Neural cell (in vitro differentiated cells): ENCODE results near the gene SLC25A52. TPM values are rescaled to one million over a fixed set of nuclear protein-coding genes. Genes with fewer than 3 reads are reported as not detected.

Experiments
- H2AFZ ChIP-seq: fragments of 200-600, 300-800 bp; sonication (generic), shearing (Covaris generic); 2 replicates; pipeline ENCODE4 v1.6.0; 2014; ENCODE audit warnings: low read depth, mild to moderate bottlenecking, antibody characterized with exemption, low read length, moderate library complexity
- H3F3A ChIP-seq: fragments of 200-600 bp; shearing (Covaris generic); 2 replicates; pipeline ENCODE4 v1.6.1; 2016; ENCODE audit warnings: mild to moderate bottlenecking, moderate library complexity, mixed read lengths, antibody characterized with exemption, low read length; ENCODE audit not compliant: insufficient read depth, poor library complexity, severe bottlenecking
- H3K27ac ChIP-seq: fragments of 200-600, 300-800 bp; sonication (generic), shearing (Covaris generic); 2 replicates; pipeline ENCODE4 v1.5.1; 2014; ENCODE audit warnings: mild to moderate bottlenecking, low read length, moderate library complexity
- H3K27me3 ChIP-seq: fragments of 300-800, 200-600 bp; sonication (generic), shearing (Covaris generic); 2 replicates; pipeline ENCODE4 v1.6.0; 2014; ENCODE audit warnings: mild to moderate bottlenecking, low read depth, low read length, moderate library complexity; ENCODE audit not compliant: insufficient read depth
- H3K36me3 ChIP-seq: fragments of 300-800, 200-600 bp; sonication (generic), shearing (Covaris generic); 2 replicates; pipeline ENCODE4 v1.5.1; 2014; ENCODE audit warnings: mild to moderate bottlenecking, antibody characterized with exemption, low read length, moderate library complexity; ENCODE audit not compliant: insufficient read depth
- H3K4me2 ChIP-seq: fragments of 300-800, 200-600 bp; sonication (generic), shearing (Covaris generic); 2 replicates; pipeline ENCODE4 v1.6.0; 2014; ENCODE audit warnings: mild to moderate bottlenecking, low read length
- H3K4me3 ChIP-seq: fragments of 300-800, 200-600 bp; sonication (generic), shearing (Covaris generic); 2 replicates; pipeline ENCODE4 v1.5.1; 2014; ENCODE audit warnings: mild to moderate bottlenecking, low read length, moderate library complexity
- H3K79me2 ChIP-seq: fragments of 200-600 bp; shearing (Covaris generic); replicated peaks from 2 replicates; pipeline ENCODE4 v1.6.0; 2014; ENCODE audit warnings: mild to moderate bottlenecking, low read length, moderate library complexity; ENCODE audit not compliant: insufficient read depth
- H3K9ac ChIP-seq: fragments of 300-800, 200-600 bp; sonication (generic), shearing (Covaris generic); 2 replicates; pipeline ENCODE4 v1.6.1; 2016; ENCODE audit warnings: mild to moderate bottlenecking, low read length, mixed read lengths
- H3K9me2 ChIP-seq: fragments of 200-600 bp; shearing (Covaris generic); 2 replicates; pipeline ENCODE4 v1.6.1; 2016; ENCODE audit warnings: mild to moderate bottlenecking, low read length, mixed read lengths; ENCODE audit not compliant: insufficient read depth
- H3K9me3 ChIP-seq: fragments of 200-600, 300-800 bp; sonication (generic), shearing (Covaris generic); 2 replicates; pipeline ENCODE4 v1.6.1; 2016; ENCODE audit warnings: mild to moderate bottlenecking, mixed run types, low read length, moderate library complexity, mixed read lengths
- H4K20me1 ChIP-seq: fragments of 200-600 bp; shearing (Covaris generic); 2 replicates; pipeline ENCODE4 v1.6.1; 2016; ENCODE audit warnings: mild to moderate bottlenecking, mixed run types; ENCODE audit not compliant: insufficient read depth
- EP300 ChIP-seq: fragments of 450-650 bp; conservative IDR thresholded peaks from 2 replicates; pipeline ENCODE4 v1.6.1; 2014; ENCODE audit warnings: antibody characterized with exemption, mild to moderate bottlenecking, moderate library complexity; ENCODE audit not compliant: poor library complexity, severe bottlenecking
- EZH2 ChIP-seq: fragments of 200-600, 300-800 bp; shearing (Covaris generic), sonication (generic); IDR thresholded peaks from 2 replicates; pipeline ENCODE4 v1.6.1; 2014; ENCODE audit warnings: antibody characterized with exemption, low read length, borderline replicate concordance, mild to moderate bottlenecking; ENCODE audit not compliant: insufficient read depth, poor library complexity, severe bottlenecking
- MXI1 ChIP-seq: fragments of 450-650 bp; conservative IDR thresholded peaks from 2 replicates; pipeline ENCODE4 v1.6.1; 2014; ENCODE audit warnings: antibody characterized with exemption, mild to moderate bottlenecking; ENCODE audit not compliant: poor library complexity, severe bottlenecking
- POLR2AphosphoS5 ChIP-seq: IDR thresholded peaks from 2 replicates; pipeline ENCODE4 v1.6.1; 2012
- RAD21 ChIP-seq: fragments of 450-650 bp; conservative IDR thresholded peaks from 2 replicates; pipeline ENCODE4 v1.6.1; 2014; ENCODE audit warnings: antibody characterized with exemption, mild to moderate bottlenecking, moderate library complexity
- REST ChIP-seq: IDR thresholded peaks from 2 replicates; pipeline ENCODE4 v1.6.1; 2012; ENCODE audit warnings: borderline replicate concordance
- SMC3 ChIP-seq: fragments of 450-650 bp; conservative IDR thresholded peaks from 2 replicates; pipeline ENCODE4 v1.6.1; 2014; ENCODE audit warnings: antibody characterized with exemption, mild to moderate bottlenecking, moderate library complexity; ENCODE audit not compliant: poor library complexity
- TAF1 ChIP-seq: IDR thresholded peaks from 2 replicates; pipeline ENCODE4 v1.6.1; 2012; ENCODE audit warnings: low read depth
- polyA plus RNA-seq: library from polyadenylated mRNA; depleted of rRNA; stranded (reverse); fragments of >200 nt; gene quantifications from 2 replicates; pipeline ENCODE4 v1.2.3, GENCODE V29; 2014
- TF ChIP-seq, protein P1 (sequence below): fragments of 450-650 bp; IDR thresholded peaks from 2 replicates; pipeline ENCODE4 v1.5.1; 2014; ENCODE audit warnings: antibody characterized with exemption, mild to moderate bottlenecking, moderate library complexity; ENCODE audit not compliant: poor library complexity, severe bottlenecking

SLC25A52 gene
- polyA plus RNA-seq, 1 donor from 2014 or later, result not detected

- TF ChIP-seq POLR2AphosphoS5 (no peak), REST (no peak), TAF1 (no peak), MXI1 (no peak), RAD21 (no peak), SMC3 (no peak), EZH2 (no peak), EP300 (no peak)
- TF ChIP-seq, protein P1, sequence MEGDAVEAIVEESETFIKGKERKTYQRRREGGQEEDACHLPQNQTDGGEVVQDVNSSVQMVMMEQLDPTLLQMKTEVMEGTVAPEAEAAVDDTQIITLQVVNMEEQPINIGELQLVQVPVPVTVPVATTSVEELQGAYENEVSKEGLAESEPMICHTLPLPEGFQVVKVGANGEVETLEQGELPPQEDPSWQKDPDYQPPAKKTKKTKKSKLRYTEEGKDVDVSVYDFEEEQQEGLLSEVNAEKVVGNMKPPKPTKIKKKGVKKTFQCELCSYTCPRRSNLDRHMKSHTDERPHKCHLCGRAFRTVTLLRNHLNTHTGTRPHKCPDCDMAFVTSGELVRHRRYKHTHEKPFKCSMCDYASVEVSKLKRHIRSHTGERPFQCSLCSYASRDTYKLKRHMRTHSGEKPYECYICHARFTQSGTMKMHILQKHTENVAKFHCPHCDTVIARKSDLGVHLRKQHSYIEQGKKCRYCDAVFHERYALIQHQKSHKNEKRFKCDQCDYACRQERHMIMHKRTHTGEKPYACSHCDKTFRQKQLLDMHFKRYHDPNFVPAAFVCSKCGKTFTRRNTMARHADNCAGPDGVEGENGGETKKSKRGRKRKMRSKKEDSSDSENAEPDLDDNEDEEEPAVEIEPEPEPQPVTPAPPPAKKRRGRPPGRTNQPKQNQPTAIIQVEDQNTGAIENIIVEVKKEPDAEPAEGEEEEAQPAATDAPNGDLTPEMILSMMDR, result no peak
- H3K9me2 ChIP-seq, result no peaks in the 10 kb centered on the region
- H3K4me3 ChIP-seq, result no peak overlapping the region
- H3K79me2 ChIP-seq, result no peaks in the 10 kb centered on the region
- H3F3A ChIP-seq, result no peaks in the 10 kb centered on the region
- H3K36me3 ChIP-seq, result no peaks in the 10 kb centered on the region
- H2AFZ ChIP-seq, result no peak overlapping the region
- peaks cover 5% of the 10 kb centered on the region for H3K9me3 ChIP-seq
- no peaks in the 10 kb centered on the region for H3K27me3 ChIP-seq
- no peak overlapping the region for H3K9ac ChIP-seq
- no peaks in the 10 kb centered on the region for H4K20me1 ChIP-seq
- H3K4me2 ChIP-seq, result no peak overlapping the region
- H3K27ac ChIP-seq, result no peak overlapping the region
These were observed 17.8 kb upstream of the SLC25A52 start for GRCh38 chr18:31778391-31778950.

- no peak overlapping the region for H3K9ac ChIP-seq
- no peak overlapping the region for H2AFZ ChIP-seq
- no peaks in the 10 kb centered on the region for H3K27me3 ChIP-seq
- no peak overlapping the region for H3K4me3 ChIP-seq
- H3K27ac ChIP-seq, result no peak overlapping the region
- no peaks in the 10 kb centered on the region for H3K9me2 ChIP-seq
- no peaks in the 10 kb centered on the region for H3F3A ChIP-seq
- no peaks in the 10 kb centered on the region for H3K79me2 ChIP-seq
- H3K4me2 ChIP-seq, result no peak overlapping the region
- no peak for TF ChIP-seq EP300
- no peak for TF ChIP-seq RAD21
- no peak for TF ChIP-seq EZH2
- TF ChIP-seq POLR2AphosphoS5, result no peak
- TF ChIP-seq, protein P1, result no peak
- no peak for TF ChIP-seq MXI1
- no peak for TF ChIP-seq REST
- TF ChIP-seq SMC3, result no peak
- TF ChIP-seq TAF1, result no peak
- peaks cover 5% of the 10 kb centered on the region for H3K9me3 ChIP-seq
- no peaks in the 10 kb centered on the region for H3K36me3 ChIP-seq
- H4K20me1 ChIP-seq, result no peaks in the 10 kb centered on the region
These were observed 15.4 kb upstream of the SLC25A52 start for GRCh38 chr18:31776093-31776492.
